Right lobe of liver (tissue), 6 donors: ENCODE measurements around the gene C6. TPM values are rescaled to one million over a fixed set of nuclear protein-coding genes. Genes with fewer than 3 reads are reported as not detected.
"Not testable (repeated sequence)": the region's sequence is repeated elsewhere in the genome, so short reads cannot be mapped to it uniquely, and the experiment has no call there.

Source experiments
- ATAC-seq, 4 donors: fragments of 200-7000 bp; cut with Tn5 transposase; one replicate each; pipeline ENCODE4 v1.9.1; 2020; ENCODE audit warnings: mild to moderate bottlenecking in 4 of 4, moderate library complexity in 4 of 4
- DNase-seq, 3 donors: peaks; one replicate each; pipeline ENCODE4 v3.0.0-alpha.2; 2020
- H3K27ac ChIP-seq, 3 donors: fragments of 200-600 bp; one replicate each; pipeline ENCODE4 v1.8.0; 2022
- H3K27me3 ChIP-seq, 2 donors: fragments of 200-600 bp; one replicate each; pipeline ENCODE4 v1.8.0; 2022
- H3K36me3 ChIP-seq, 4 donors: fragments of 200-600 bp; sonication (generic) in 1 of 4; one replicate each; pipeline versions ENCODE4 v1.5.1 to v1.8.0; 2017 to 2022; ENCODE audit warnings: control low read depth in 1 of 4
- H3K4me1 ChIP-seq, 4 donors: fragments of 200-600 bp; sonication (generic) in 1 of 4; one replicate each; pipeline versions ENCODE4 v1.5.1 to v1.8.0; 2017 to 2022; ENCODE audit warnings: control low read depth in 1 of 4
- H3K4me3 ChIP-seq, 3 donors: fragments of 200-600 bp; one replicate each; pipeline ENCODE4 v1.8.0; 2022
- H3K9me3 ChIP-seq, 4 donors: fragments of 200-600 bp; sonication (generic) in 1 of 4; one replicate each; pipeline versions ENCODE4 v1.5.1 to v1.8.0; 2017 to 2022; ENCODE audit warnings: control low read depth in 1 of 4
- POLR2A ChIP-seq: fragments of 450-650 bp; IDR thresholded peaks from one replicate; pipeline ENCODE4 v1.6.1; 2017; ENCODE audit warnings: antibody characterized with exemption, mild to moderate bottlenecking
- WGBS: methylation state at CpG from one replicate; pipeline ENCODE4 v1.1.6; 2018; ENCODE audit warnings: low coverage, low lambda C conversion rate; ENCODE audit not compliant: insufficient coverage; ENCODE audit errors: missing lambda C conversion rate; 5-methylcytosine and 5-hydroxymethylcytosine counted together
- intact Hi-C, 2 donors: fragments of 100-400 bp; cut with DNase I; formaldehyde crosslinking; loops; one replicate each; pipeline versions ENCODE4 v1.11.2 to v1.14.1; 2022
- total RNA-seq, 6 experiments: library from RNA; depleted of rRNA in 2 of 6; stranded (reverse); fragments of >200 nt in 2 of 6; fragmentation: NEBNext Ultra II Directional in 3 of 6; extraction: Animal tissue kit (Norgen Biotek cat#: 25700) in 3 of 6; gene quantifications; one replicate each; pipeline versions ENCODE4 v1.1.0 to v1.2.4, GENCODE V29; 2016 to 2023
- TF ChIP-seq, protein P1 (sequence below), 4 donors: fragments of 200-600 bp in 3 of 4; fragments of 450-650 bp in 1 of 4; IDR thresholded peaks; one replicate each; pipeline versions ENCODE4 v1.5.1 to v1.8.0; 2016 to 2022; ENCODE audit warnings: antibody characterized with exemption in 4 of 4, mild to moderate bottlenecking in 2 of 4
- donor health status: DM: no; HTN: yes; CAD: no.
- donor health status: DM: no; HTN: no; CAD: no.
- donor health status: DM: no; HTN: no; CAD: no.
- donor health status: DM: no; HTN: yes; CAD: no.
- donor health status: DM: no; HTN: yes; CAD: no.

Gene C6
- total RNA-seq, 6 experiments from 2014 or later = 284 to 753 (median 402) TPM

DNA sequence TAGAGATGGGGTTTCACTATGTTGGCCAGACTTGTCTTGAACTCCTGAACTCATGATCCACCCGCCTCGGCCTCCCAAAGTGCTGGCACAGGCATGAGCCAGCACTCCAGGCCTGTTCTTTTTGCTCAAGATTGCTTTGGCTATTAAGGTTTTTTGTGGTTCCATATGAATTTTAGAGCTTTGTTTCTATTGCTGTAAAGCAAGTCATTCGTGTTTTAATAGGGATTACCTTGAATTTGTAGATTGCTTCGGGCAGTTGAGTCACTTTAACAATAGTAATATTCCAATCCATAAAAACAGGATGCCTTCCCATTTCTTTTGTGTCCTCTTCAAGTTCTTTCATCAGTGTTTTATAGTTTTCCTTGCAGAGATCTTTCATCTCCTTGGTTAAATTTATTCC, 22.1 kb downstream of the C6 start:
- Histone ChIP-seq H3K4me1 (peaks cover 0 to 39% (median 15%) of the 10 kb centered on the region in 4 donors), H3K4me3 (no peak overlapping the region), H3K36me3 (peaks cover 0 to 11% (median 5%) of the 10 kb centered on the region in 4 donors), H3K9me3 (no peaks in the 10 kb centered on the region), H3K27ac (no peak overlapping the region), H3K27me3 (no peaks in the 10 kb centered on the region)
- WGBS = 75% methylated on average over 4 of the region's 4 CpGs
- DNase-seq (no peak), ATAC-seq (no peak)
- TF ChIP-seq, protein P1, sequence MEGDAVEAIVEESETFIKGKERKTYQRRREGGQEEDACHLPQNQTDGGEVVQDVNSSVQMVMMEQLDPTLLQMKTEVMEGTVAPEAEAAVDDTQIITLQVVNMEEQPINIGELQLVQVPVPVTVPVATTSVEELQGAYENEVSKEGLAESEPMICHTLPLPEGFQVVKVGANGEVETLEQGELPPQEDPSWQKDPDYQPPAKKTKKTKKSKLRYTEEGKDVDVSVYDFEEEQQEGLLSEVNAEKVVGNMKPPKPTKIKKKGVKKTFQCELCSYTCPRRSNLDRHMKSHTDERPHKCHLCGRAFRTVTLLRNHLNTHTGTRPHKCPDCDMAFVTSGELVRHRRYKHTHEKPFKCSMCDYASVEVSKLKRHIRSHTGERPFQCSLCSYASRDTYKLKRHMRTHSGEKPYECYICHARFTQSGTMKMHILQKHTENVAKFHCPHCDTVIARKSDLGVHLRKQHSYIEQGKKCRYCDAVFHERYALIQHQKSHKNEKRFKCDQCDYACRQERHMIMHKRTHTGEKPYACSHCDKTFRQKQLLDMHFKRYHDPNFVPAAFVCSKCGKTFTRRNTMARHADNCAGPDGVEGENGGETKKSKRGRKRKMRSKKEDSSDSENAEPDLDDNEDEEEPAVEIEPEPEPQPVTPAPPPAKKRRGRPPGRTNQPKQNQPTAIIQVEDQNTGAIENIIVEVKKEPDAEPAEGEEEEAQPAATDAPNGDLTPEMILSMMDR (IDR thresholded peaks at IDR 0.05) = no peak
- TF ChIP-seq POLR2A = no peak
- intact Hi-C loops = no loop called here

GRCh38 chr5:41186143-41186542, 27.2 kb downstream of the C6 start:
- no peaks in the 10 kb centered on the region for H3K9me3 ChIP-seq
- H3K27me3 ChIP-seq = no peaks in the 10 kb centered on the region
- peaks cover 0 to 22% (median 11%) of the 10 kb centered on the region in 4 donors for H3K4me1 ChIP-seq
- no peak for ATAC-seq
- no peak overlapping the region for H3K27ac ChIP-seq
- H3K4me3 ChIP-seq = no peak overlapping the region
- intact Hi-C loops = no loop called here
- TF ChIP-seq, protein P1 (IDR thresholded peaks at IDR 0.05) = no peak
- no peak for TF ChIP-seq POLR2A
- 100% methylated on average over 1 of the region's 1 CpG for WGBS
- peaks cover 0 to 10% (median 3%) of the 10 kb centered on the region in 4 donors for H3K36me3 ChIP-seq
- no peak for DNase-seq

- H3K4me3 ChIP-seq, H3K9me3 ChIP-seq, H3K27me3 ChIP-seq, intact Hi-C loops, DNase-seq: not testable (repeated sequence)
- Histone ChIP-seq H3K27ac (peak overlapping the region in 2 of 3 donors; percentile 7 to 27), H3K36me3 (peaks cover 0 to 10% (median 3%) of the 10 kb centered on the region in 4 donors), H3K4me1 (peaks cover 0 to 25% (median 11%) of the 10 kb centered on the region in 4 donors)
- WGBS = 53% methylated on average over 1 of the region's 1 CpG
- peak in 1 of 4 donors; percentile 22 for ATAC-seq
Measured at GRCh38 chr5:41183331-41183730, 30.0 kb downstream of the C6 start.

DNA sequence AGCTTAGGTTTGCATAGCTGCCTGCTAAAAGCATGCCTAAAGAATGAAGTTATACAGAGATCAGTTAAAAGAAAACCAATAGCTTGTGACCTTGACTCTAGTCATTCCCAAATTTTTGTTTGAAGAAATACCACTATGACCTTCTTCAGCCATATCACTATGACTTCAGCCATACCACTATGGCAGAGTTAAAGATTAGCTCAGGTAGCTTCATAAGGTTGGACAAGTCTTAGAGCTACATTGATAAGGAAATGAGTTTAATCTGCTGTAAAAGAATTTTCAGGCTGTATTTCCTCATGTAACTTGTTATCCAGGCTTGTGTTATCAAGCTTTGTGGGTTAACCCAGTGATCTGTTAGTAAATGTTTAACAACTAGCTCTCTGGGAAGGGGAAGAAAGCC, 30.7 kb downstream of the C6 start:
- intact Hi-C loops = no loop called here
- ATAC-seq (peak; percentile 34 to 74 (median 50)), DNase-seq (no peak)
- H3K27me3 ChIP-seq = no peaks in the 10 kb centered on the region
- TF ChIP-seq, protein P1 (IDR thresholded peaks at IDR 0.05) = no peak
- TF ChIP-seq POLR2A = no peak
- H3K4me3 ChIP-seq = no peak overlapping the region
- no peaks in the 10 kb centered on the region for H3K9me3 ChIP-seq
- peak overlapping the region in 2 of 3 donors; percentile 7 to 27 for H3K27ac ChIP-seq
- peaks cover 0 to 25% (median 12%) of the 10 kb centered on the region in 4 donors for H3K4me1 ChIP-seq
- H3K36me3 ChIP-seq = peaks cover 0 to 10% (median 3%) of the 10 kb centered on the region in 4 donors

GRCh38 chr5:41181691-41182564, 31.4 kb downstream of the C6 start:
- no peak for DNase-seq

More at GRCh38 chr5:41181691-41182564, 31.4 kb downstream of the C6 start:
- Histone ChIP-seq H3K9me3 (no peaks in the 10 kb centered on the region), H3K4me1 (peaks cover 0 to 31% (median 13%) of the 10 kb centered on the region in 4 donors), H3K27me3 (no peaks in the 10 kb centered on the region), H3K4me3 (no peak overlapping the region), H3K27ac (peak overlapping the region in 1 of 3 donors; percentile 6), H3K36me3 (peaks cover 0 to 10% (median 3%) of the 10 kb centered on the region in 4 donors)
- intact Hi-C loops = no loop called here
- peak; percentile 10 to 19 (median 17) for ATAC-seq
- WGBS = 54% methylated on average over 5 of the region's 5 CpGs
- TF ChIP-seq, protein P1 (IDR thresholded peaks at IDR 0.05) = no peak
- no peak for TF ChIP-seq POLR2A
